SU-DHL-6 (cell line): ENCODE data around the gene NAV2.

Experiments used
- H2AFZ ChIP-seq: fragments of 200-600 bp; sonication (generic); 2 replicates; pipeline ENCODE4 v1.6.1; 2014; ENCODE audit warnings: low read depth, mild to moderate bottlenecking, moderate library complexity, mixed read lengths, antibody characterized with exemption, low read length; ENCODE audit not compliant: severe bottlenecking
- H3F3A ChIP-seq: fragments of 200-600 bp; shearing (Covaris generic); 2 replicates; pipeline ENCODE4 v1.6.0; 2016; ENCODE audit warnings: antibody characterized with exemption, mild to moderate bottlenecking; ENCODE audit not compliant: insufficient read depth
- H3K27ac ChIP-seq: fragments of 200-600 bp; sonication (generic); 2 replicates; pipeline ENCODE4 v1.5.1; 2016; ENCODE audit warnings: low read depth, mild to moderate bottlenecking, low read length, moderate library complexity, mixed read lengths
- H3K27me3 ChIP-seq: fragments of 200-600 bp; sonication (generic), shearing (Covaris generic); 2 replicates; pipeline ENCODE4 v1.6.0; 2014; ENCODE audit warnings: mild to moderate bottlenecking, low read length
- H3K36me3 ChIP-seq: fragments of 200-600 bp; sonication (generic); 2 replicates; pipeline ENCODE4 v1.6.1; 2014; ENCODE audit warnings: mild to moderate bottlenecking, low read length, mixed read lengths
- H3K4me2 ChIP-seq: fragments of 300-600, 200-600 bp; shearing (Covaris generic), sonication (generic); 2 replicates; pipeline ENCODE4 v1.6.0; 2014; ENCODE audit warnings: low read length, low read depth, mild to moderate bottlenecking; ENCODE audit not compliant: poor library complexity, severe bottlenecking
- H3K4me3 ChIP-seq: fragments of 200-600 bp; sonication (generic); 2 replicates; pipeline ENCODE4 v1.5.1; 2014; ENCODE audit warnings: antibody characterized with exemption, low read length, mild to moderate bottlenecking, mixed read lengths; ENCODE audit not compliant: insufficient read depth, poor library complexity, severe bottlenecking
- H3K79me2 ChIP-seq: fragments of 200-600 bp; sonication (generic); 2 replicates; pipeline ENCODE4 v1.6.1; 2014; ENCODE audit warnings: mild to moderate bottlenecking, low read length, moderate library complexity; ENCODE audit not compliant: insufficient read depth
- H3K9ac ChIP-seq: fragments of 200-600 bp; sonication (generic); 2 replicates; pipeline ENCODE4 v1.7.0; 2014; ENCODE audit warnings: mild to moderate bottlenecking, low read length
- H3K9me2 ChIP-seq: fragments of 200-600 bp; sonication (generic); replicated peaks from 2 replicates; pipeline ENCODE4 v1.6.1; 2014; ENCODE audit warnings: low read length; ENCODE audit not compliant: insufficient read depth
- H3K9me3 ChIP-seq: fragments of 200-600 bp; sonication (generic); 2 replicates; pipeline ENCODE4 v1.6.1; 2014; ENCODE audit warnings: low read length, mixed read lengths; ENCODE audit not compliant: insufficient read depth
- H4K20me1 ChIP-seq: fragments of 200-600 bp; sonication (generic); 2 replicates; pipeline ENCODE4 v1.6.1; 2014; ENCODE audit warnings: low read depth, mild to moderate bottlenecking, antibody characterized with exemption, low read length, moderate library complexity, mixed read lengths
- EZH2phosphoT487 ChIP-seq: fragments of 200-600 bp; sonication (generic), shearing (Covaris generic); conservative IDR thresholded peaks from 2 replicates; pipeline ENCODE4 v1.6.1; 2018; ENCODE audit warnings: mild to moderate bottlenecking, antibody characterized with exemption, low read length, moderate library complexity, mixed read lengths
- TF ChIP-seq, protein P1 (sequence below): fragments of 200-600 bp; sonication (generic); IDR thresholded peaks from one replicate; pipeline ENCODE4 v1.5.1; 2017; ENCODE audit warnings: antibody characterized with exemption, mild to moderate bottlenecking, low read length, moderate library complexity; ENCODE audit not compliant: insufficient read depth, poor library complexity, severe bottlenecking

NAV2 gene

DNA sequence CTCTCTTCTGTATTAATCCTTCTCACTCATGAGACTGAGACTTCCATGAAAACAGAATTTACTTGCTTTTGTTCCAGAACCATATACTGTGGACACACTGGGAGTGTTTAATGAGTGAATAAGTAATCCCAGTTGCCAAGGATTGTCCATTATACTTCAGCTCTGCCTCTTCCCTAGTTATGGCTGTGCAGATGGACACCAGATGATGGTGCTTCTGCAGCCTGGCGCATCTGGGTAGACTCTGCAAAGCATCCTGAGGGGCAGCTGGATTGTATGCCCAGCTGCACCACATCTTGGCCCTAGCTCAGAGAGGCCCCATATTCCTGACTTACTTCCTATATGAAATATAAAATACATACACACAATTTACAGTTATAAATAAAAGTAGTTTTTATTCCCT, 404.2 kb downstream of the NAV2 start:
- Histone ChIP-seq H3K9ac (no peak overlapping the region), H4K20me1 (no peaks in the 10 kb centered on the region), H3K9me2 (no peaks in the 10 kb centered on the region), H3K27ac (no peak overlapping the region), H3K4me3 (no peak overlapping the region), H2AFZ (no peak overlapping the region), H3K27me3 (no peaks in the 10 kb centered on the region), H3K36me3 (no peaks in the 10 kb centered on the region), H3K4me2 (no peak overlapping the region), H3K79me2 (no peaks in the 10 kb centered on the region), H3F3A (no peaks in the 10 kb centered on the region), H3K9me3 (no peaks in the 10 kb centered on the region)
- TF ChIP-seq, protein P1, sequence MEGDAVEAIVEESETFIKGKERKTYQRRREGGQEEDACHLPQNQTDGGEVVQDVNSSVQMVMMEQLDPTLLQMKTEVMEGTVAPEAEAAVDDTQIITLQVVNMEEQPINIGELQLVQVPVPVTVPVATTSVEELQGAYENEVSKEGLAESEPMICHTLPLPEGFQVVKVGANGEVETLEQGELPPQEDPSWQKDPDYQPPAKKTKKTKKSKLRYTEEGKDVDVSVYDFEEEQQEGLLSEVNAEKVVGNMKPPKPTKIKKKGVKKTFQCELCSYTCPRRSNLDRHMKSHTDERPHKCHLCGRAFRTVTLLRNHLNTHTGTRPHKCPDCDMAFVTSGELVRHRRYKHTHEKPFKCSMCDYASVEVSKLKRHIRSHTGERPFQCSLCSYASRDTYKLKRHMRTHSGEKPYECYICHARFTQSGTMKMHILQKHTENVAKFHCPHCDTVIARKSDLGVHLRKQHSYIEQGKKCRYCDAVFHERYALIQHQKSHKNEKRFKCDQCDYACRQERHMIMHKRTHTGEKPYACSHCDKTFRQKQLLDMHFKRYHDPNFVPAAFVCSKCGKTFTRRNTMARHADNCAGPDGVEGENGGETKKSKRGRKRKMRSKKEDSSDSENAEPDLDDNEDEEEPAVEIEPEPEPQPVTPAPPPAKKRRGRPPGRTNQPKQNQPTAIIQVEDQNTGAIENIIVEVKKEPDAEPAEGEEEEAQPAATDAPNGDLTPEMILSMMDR = no peak
- TF ChIP-seq EZH2phosphoT487 = no peak

DNA sequence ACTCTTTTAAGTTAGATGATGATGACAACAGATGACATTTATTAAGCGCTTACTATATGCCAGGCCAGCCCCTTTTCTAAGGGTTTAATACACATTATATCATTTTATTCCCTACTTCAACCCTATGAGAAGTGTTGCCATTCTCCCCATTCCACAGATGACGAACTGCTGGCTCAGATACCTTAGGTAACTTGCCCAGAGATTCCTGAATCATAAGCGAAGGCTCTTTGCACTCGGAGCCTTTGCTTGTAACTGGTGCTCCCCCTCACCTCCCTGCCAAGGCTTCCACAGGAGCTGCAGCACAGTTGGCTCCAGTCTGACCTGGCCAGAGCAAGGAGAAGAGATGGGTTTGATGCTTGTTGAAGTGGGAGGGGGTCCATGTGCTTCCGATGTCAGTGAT, 404.7 kb downstream of the NAV2 start:
- no peak overlapping the region for H3K4me3 ChIP-seq
- H3K36me3 ChIP-seq = no peaks in the 10 kb centered on the region
- H3F3A ChIP-seq = no peaks in the 10 kb centered on the region
- H2AFZ ChIP-seq = no peak overlapping the region
- H3K9ac ChIP-seq = no peak overlapping the region
- H3K79me2 ChIP-seq = no peaks in the 10 kb centered on the region
- H3K9me2 ChIP-seq = no peaks in the 10 kb centered on the region
- H3K9me3 ChIP-seq = no peaks in the 10 kb centered on the region
- no peak for TF ChIP-seq EZH2phosphoT487
- TF ChIP-seq, protein P1 = no peak
- no peaks in the 10 kb centered on the region for H4K20me1 ChIP-seq
- no peak overlapping the region for H3K27ac ChIP-seq
- H3K27me3 ChIP-seq = no peaks in the 10 kb centered on the region
- no peak overlapping the region for H3K4me2 ChIP-seq

DNA sequence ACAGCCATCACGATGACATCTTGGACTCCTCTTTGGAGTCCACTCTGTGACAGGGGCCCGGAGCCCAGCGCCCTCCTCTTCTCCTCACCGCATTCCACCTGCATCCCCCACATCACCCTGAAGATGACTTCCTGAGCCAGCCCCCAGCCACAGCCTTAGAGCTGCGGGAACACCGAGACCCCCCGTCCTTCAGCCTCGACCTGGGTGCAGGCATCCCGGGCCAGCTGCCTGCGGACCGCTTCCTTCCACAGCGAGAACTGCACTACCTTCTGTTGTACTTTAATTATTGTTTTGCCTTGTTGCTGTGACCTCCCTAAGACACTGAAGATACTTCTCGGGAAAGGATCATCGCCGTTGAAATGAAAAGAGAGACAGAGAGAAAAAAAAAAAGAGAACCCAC, 405.6 kb downstream of the NAV2 start:
- TF ChIP-seq, protein P1 = no peak
- TF ChIP-seq EZH2phosphoT487 = no peak
- H3K9ac ChIP-seq = no peak overlapping the region
- H4K20me1 ChIP-seq = no peaks in the 10 kb centered on the region
- H3F3A ChIP-seq = no peaks in the 10 kb centered on the region
- no peak overlapping the region for H3K4me2 ChIP-seq
- H3K9me2 ChIP-seq = no peaks in the 10 kb centered on the region
- H3K9me3 ChIP-seq = no peaks in the 10 kb centered on the region
- H3K27ac ChIP-seq = no peak overlapping the region
- H3K4me3 ChIP-seq = no peak overlapping the region
- no peak overlapping the region for H2AFZ ChIP-seq
- no peaks in the 10 kb centered on the region for H3K79me2 ChIP-seq
- H3K36me3 ChIP-seq = no peaks in the 10 kb centered on the region
- no peaks in the 10 kb centered on the region for H3K27me3 ChIP-seq

DNA sequence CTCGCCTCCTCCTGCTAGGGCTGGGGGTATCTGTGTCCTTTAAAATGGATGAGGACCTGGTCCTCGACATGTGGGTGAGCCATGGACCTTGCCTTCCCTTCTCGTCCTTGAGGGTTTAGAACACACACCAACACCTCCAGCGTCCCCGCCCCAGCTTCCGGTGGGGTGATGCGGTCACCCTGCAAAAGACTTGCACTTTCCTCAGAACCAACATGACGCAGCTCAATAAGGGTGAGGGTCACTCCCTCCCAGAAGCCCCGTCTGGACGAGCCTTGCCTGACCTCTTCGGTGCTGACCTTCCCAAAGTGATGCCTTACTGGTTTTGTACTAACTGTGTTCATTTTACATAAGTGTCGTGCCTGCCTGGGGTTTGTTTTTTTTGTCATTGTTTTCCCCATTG, 406.7 kb downstream of the NAV2 start:
- no peak overlapping the region for H3K27ac ChIP-seq
- H3K9me3 ChIP-seq = no peaks in the 10 kb centered on the region
- no peaks in the 10 kb centered on the region for H3K79me2 ChIP-seq
- no peaks in the 10 kb centered on the region for H3F3A ChIP-seq
- H3K4me2 ChIP-seq = no peak overlapping the region
- H3K27me3 ChIP-seq = no peaks in the 10 kb centered on the region
- H3K36me3 ChIP-seq = no peaks in the 10 kb centered on the region
- no peaks in the 10 kb centered on the region for H3K9me2 ChIP-seq
- H3K4me3 ChIP-seq = no peak overlapping the region
- no peak overlapping the region for H2AFZ ChIP-seq
- H4K20me1 ChIP-seq = no peaks in the 10 kb centered on the region
- TF ChIP-seq EZH2phosphoT487 = no peak
- TF ChIP-seq, protein P1 = no peak
- no peak overlapping the region for H3K9ac ChIP-seq
